ENCODE results near the gene ARL4D. TPM values are rescaled to one million over a fixed set of nuclear protein-coding genes. Genes with fewer than 3 reads are reported as not detected.

ARL4D gene
- total RNA-seq, 1 experiment from 2014 or later, result 4.5 TPM

GRCh38 chr17:43351691-43352090 lies 47.1 kb upstream of the ARL4D start:
- no peak for ATAC-seq
- Histone ChIP-seq H3K27me3 (ENCODE audit: control insufficient read depth, insufficient read depth, low read length) (no peaks in the 10 kb centered on the region), H3K4me3 (ENCODE audit: low read depth in 2 of 2, low read length in 2 of 2) (no peak overlapping the region), H3K36me3 (ENCODE audit: control insufficient read depth, insufficient read depth, low read length) (no peaks in the 10 kb centered on the region), H3K9me3 (ENCODE audit: control insufficient read depth, insufficient read depth, low read depth, low read length) (peaks cover 27% of the 10 kb centered on the region; the same call in 1 of the 2 replicates), H3K27ac (ENCODE audit: low read length) (no peak overlapping the region), H3K4me1 (ENCODE audit: control insufficient read depth, insufficient read depth, low read length) (peaks cover 3% of the 10 kb centered on the region)
- intact Hi-C loops (cut with micrococcal nuclease; ENCODE audit: unreplicated experiment) (no loop called here), in situ Hi-C loops (cut with HindIII; ENCODE audit: low pct_unique_long_range_greater_than_20kb, low sequenced_read_pairs) (no loop called here)
- ChIA-PET POLR2A (no interaction called here), CTCF (no interaction called here)
- TF ChIP-seq CTCF (IDR thresholded peaks at IDR 0.05), result no peak
- TF ChIP-seq REST (IDR thresholded peaks at IDR 0.05; ENCODE audit: insufficient read depth in 1 of 2, low read depth in 2 of 2, low read length in 1 of 2), result no peak
- TF ChIP-seq TCF7L2 (IDR thresholded peaks at IDR 0.05; ENCODE audit: low read depth, low read length), result no peak
- TF ChIP-seq SIN3A (IDR thresholded peaks at IDR 0.05; ENCODE audit: borderline replicate concordance, insufficient read depth, low read depth, low read length), result no peak
- TF ChIP-seq POLR2AphosphoS5 (IDR thresholded peaks at IDR 0.05; ENCODE audit: low read depth, low read length), result no peak
- DNase-seq (ENCODE audit: low read depth, low spot score), result no peak
- BruUV-seq (replicated peaks), result no TSS peak

- no peak for TF ChIP-seq POLR2AphosphoS5 (IDR thresholded peaks at IDR 0.05; ENCODE audit: low read depth, low read length)
- TF ChIP-seq TCF7L2 (IDR thresholded peaks at IDR 0.05; ENCODE audit: low read depth, low read length), result no peak
- no peak for TF ChIP-seq SIN3A (IDR thresholded peaks at IDR 0.05; ENCODE audit: borderline replicate concordance, insufficient read depth, low read depth, low read length)
- TF ChIP-seq REST (IDR thresholded peaks at IDR 0.05; ENCODE audit: insufficient read depth in 1 of 2, low read depth in 2 of 2, low read length in 1 of 2), result no peak
- no peak for TF ChIP-seq CTCF (IDR thresholded peaks at IDR 0.05)
- no TSS peak for BruUV-seq (replicated peaks)
- DNase-seq (ENCODE audit: low read depth, low spot score) (no peak), ATAC-seq (no peak)
- in situ Hi-C loops (cut with HindIII; ENCODE audit: low pct_unique_long_range_greater_than_20kb, low sequenced_read_pairs) (no loop called here), intact Hi-C loops (cut with micrococcal nuclease; ENCODE audit: unreplicated experiment) (no loop called here)
- ChIA-PET POLR2A (no interaction called here), CTCF (no interaction called here)
- Histone ChIP-seq H3K4me1 (ENCODE audit: control insufficient read depth, insufficient read depth, low read length) (peaks cover 11% of the 10 kb centered on the region), H3K9me3 (ENCODE audit: control insufficient read depth, insufficient read depth, low read depth, low read length) (peaks cover 19% of the 10 kb centered on the region; the same call in 1 of the 2 replicates), H3K4me3 (ENCODE audit: low read depth in 2 of 2, low read length in 2 of 2) (no peak overlapping the region), H3K27me3 (ENCODE audit: control insufficient read depth, insufficient read depth, low read length) (no peaks in the 10 kb centered on the region), H3K36me3 (ENCODE audit: control insufficient read depth, insufficient read depth, low read length) (no peaks in the 10 kb centered on the region), H3K27ac (ENCODE audit: low read length) (no peak overlapping the region)
These were observed 46.0 kb upstream of the ARL4D start for GRCh38 chr17:43352579-43353331.

Measured in Panc1 (cell line).